ENCODE data around the gene GHSR. TPM values are rescaled to one million over a fixed set of nuclear protein-coding genes. Genes with fewer than 3 reads are reported as not detected.
A peak's percentile ranks its signal among the peaks of the same experiment; 100 is the strongest.
"Not testable (repeated sequence)": the region's sequence is repeated elsewhere in the genome, so short reads cannot be mapped to it uniquely, and the experiment has no call there.

Gene GHSR
- total RNA-seq (under 1 TPM in 2 of 6 donors, not detected in 4; 0.22 to 0.23 TPM), polyA plus RNA-seq (under 1 TPM; 0.27 to 0.85 TPM)

- H3K27me3 ChIP-seq, result peaks cover 0 to 34% (median 0%) of the 10 kb centered on the region in 4 donors
- no peaks in the 10 kb centered on the region for H3K36me3 ChIP-seq
- WGBS, 2 donors, result 6 to 9% methylated on average over 65 to 76 of the region's 76 CpGs
- no peak for TF ChIP-seq CTCF (IDR thresholded peaks at IDR 0.05)
- FAIRE-seq (no peak), ATAC-seq (peak in 2 of 4 donors; percentile 34 to 47), DNase-seq (peak in 2 of 6 donors; percentile 58 to 71)
- peaks cover 0 to 5% (median 0%) of the 10 kb centered on the region in 3 donors for H3K4me1 ChIP-seq
- H3K27ac ChIP-seq, result no peak within 1 kb of the TSS
- H3K4me3 ChIP-seq, result no peak within 1 kb of the TSS
- intact Hi-C loops (cut with DNase I), result no loop called here
- H3K9me3 ChIP-seq, result no peaks in the 10 kb centered on the region
Measured at GRCh38 chr3:172447611-172448579, at the start of gene GHSR. TSS of gene GHSR (minus strand) at chr3:172448456. CDS start at chr3:172448413, 43 bp downstream.

- DNase-seq (peak; percentile 40 to 84 (median 62)), ATAC-seq (peak in 3 of 4 donors; percentile 88 to 96 (median 93)), FAIRE-seq (peak; percentile 61)
- WGBS, 2 donors, result 14 to 21% methylated on average over 4 of the region's 4 CpGs
- not testable (repeated sequence) for H3K27ac ChIP-seq, H3K4me1 ChIP-seq, H3K27me3 ChIP-seq, H3K4me3 ChIP-seq, H3K9me3 ChIP-seq, H3K36me3 ChIP-seq
- intact Hi-C loops (cut with DNase I), result loop anchor here in 1 of 3 donors (10.0 kb wide), 1 partner anchor 105 kb away; no protein-coding TSS in a partner anchor
- peak; percentile 27 to 70 (median 48) for TF ChIP-seq CTCF (IDR thresholded peaks at IDR 0.05)
Measured at GRCh38 chr3:172490198-172490669, 42.0 kb upstream of the GHSR start.

GRCh38 chr3:172478116-172478515 lies 29.9 kb upstream of the GHSR start:
- Histone ChIP-seq H3K4me3 (no peak overlapping the region), H3K9me3 (no peaks in the 10 kb centered on the region), H3K27ac (no peak overlapping the region), H3K36me3 (no peaks in the 10 kb centered on the region), H3K27me3 (no peaks in the 10 kb centered on the region), H3K4me1 (no peaks in the 10 kb centered on the region)
- ATAC-seq (no peak), DNase-seq (no peak), FAIRE-seq (no peak)
- intact Hi-C loops (cut with DNase I), result no loop called here
- WGBS, 2 donors, result 40 to 55% methylated on average over 1 of the region's 1 CpG
- TF ChIP-seq CTCF (IDR thresholded peaks at IDR 0.05), result no peak

- intact Hi-C loops (cut with DNase I), result no loop called here
- no peaks in the 10 kb centered on the region for H3K4me1 ChIP-seq
- ATAC-seq (peak in 2 of 4 donors; percentile 9 to 12), DNase-seq (no peak), FAIRE-seq (no peak)
- peak overlapping the region in 1 of 4 donors; percentile 62 for H3K27ac ChIP-seq
- H3K9me3 ChIP-seq, result no peaks in the 10 kb centered on the region
- TF ChIP-seq CTCF (IDR thresholded peaks at IDR 0.05), result no peak
- H3K36me3 ChIP-seq, result no peaks in the 10 kb centered on the region
- peak overlapping the region in 1 of 4 donors; percentile 49 for H3K4me3 ChIP-seq
- WGBS, 2 donors, result 88 to 90% methylated on average over 5 of the region's 5 CpGs
- H3K27me3 ChIP-seq, result no peaks in the 10 kb centered on the region
Measured at GRCh38 chr3:172476347-172476746, 28.1 kb upstream of the GHSR start.

Measured in pancreas (tissue), 10 donors.